ENCODE measurements around the gene ZNF740. TPM values are rescaled to one million over a fixed set of nuclear protein-coding genes. Genes with fewer than 3 reads are reported as not detected.

Gene ZNF740
- total and polyA plus RNA-seq, 10 of the 15 experiments (the other 5 are each of a cell fraction or from before 2014, with no cell fraction given): 1.4 to 33.6 (median 11.3) TPM

DNA sequence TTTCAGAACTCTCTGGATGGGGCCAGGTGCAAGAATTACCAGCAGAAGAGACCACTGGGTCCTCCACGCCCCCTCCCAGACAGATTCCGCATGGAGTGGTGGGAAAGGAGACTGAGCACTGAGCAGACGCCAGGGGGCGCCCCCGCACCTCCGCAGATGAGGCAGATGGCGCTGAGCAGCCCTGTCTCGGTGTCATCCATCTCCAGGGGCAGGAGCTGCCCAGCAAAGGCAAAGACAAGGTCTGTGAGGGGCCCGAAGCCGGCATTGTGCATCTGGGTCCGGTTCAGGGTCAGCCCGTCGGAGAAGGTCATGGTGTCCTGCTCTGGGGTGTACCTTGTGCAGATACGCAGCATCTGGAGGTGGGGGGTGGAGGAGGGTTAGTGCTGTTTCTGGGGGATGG lies 32.8 kb downstream of the ZNF740 start (continued):
- no peak for TF ChIP-seq CUX1 (IDR thresholded peaks at IDR 0.05; ENCODE audit: insufficient replicate concordance, low read depth, low read length)
- TF ChIP-seq RAD21 (IDR thresholded peaks at IDR 0.05; ENCODE audit: insufficient read depth, low read depth, low read length): peak; percentile 96
- no peak for TF ChIP-seq HDAC2 (IDR thresholded peaks at IDR 0.05)
- TF ChIP-seq USF2 (IDR thresholded peaks at IDR 0.05; ENCODE audit: borderline replicate concordance, low read depth, low read length): no peak
- no peak for TF ChIP-seq NFXL1 (IDR thresholded peaks at IDR 0.05; ENCODE audit: borderline replicate concordance)
- TF ChIP-seq STAT1 (conservative IDR thresholded peaks at IDR 0.05): 0 out of 2 replicates have a peak, but pooled peaks have one; percentile 54
- TF ChIP-seq NR2C1 (IDR thresholded peaks at IDR 0.05): no peak
- TF ChIP-seq IKZF1 (conservative IDR thresholded peaks at IDR 0.05): peak; percentile 47
- no peak for TF ChIP-seq SUZ12 (IDR thresholded peaks at IDR 0.05; ENCODE audit: unreplicated experiment)
- 0 out of 2 replicates have a peak, but pooled peaks have one; percentile 32 for TF ChIP-seq ZNF207 (IDR thresholded peaks at IDR 0.05; ENCODE audit: borderline replicate concordance)
- peak; percentile 40 for TF ChIP-seq RELA (IDR thresholded peaks at IDR 0.05; ENCODE audit: borderline replicate concordance, partially characterized antibody)
- TF ChIP-seq IKZF2 (IDR thresholded peaks at IDR 0.05): peak; percentile 21 to 28; a peak in 1 of 4 replicates
- TF ChIP-seq PRDM15 (CRISPR knock-in tag; IDR thresholded peaks at IDR 0.05): no peak
- peak; percentile 97 for TF ChIP-seq HDGF (IDR thresholded peaks at IDR 0.05)
- TF ChIP-seq, protein P1, sequence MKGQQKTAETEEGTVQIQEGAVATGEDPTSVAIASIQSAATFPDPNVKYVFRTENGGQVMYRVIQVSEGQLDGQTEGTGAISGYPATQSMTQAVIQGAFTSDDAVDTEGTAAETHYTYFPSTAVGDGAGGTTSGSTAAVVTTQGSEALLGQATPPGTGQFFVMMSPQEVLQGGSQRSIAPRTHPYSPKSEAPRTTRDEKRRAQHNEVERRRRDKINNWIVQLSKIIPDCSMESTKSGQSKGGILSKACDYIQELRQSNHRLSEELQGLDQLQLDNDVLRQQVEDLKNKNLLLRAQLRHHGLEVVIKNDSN (IDR thresholded peaks at IDR 0.05; ENCODE audit: borderline replicate concordance, extremely low read length, insufficient read depth, low read depth, low read length): no peak
- 0 out of 2 replicates have a peak, but pooled peaks have one; percentile 9 for TF ChIP-seq BCLAF1 (IDR thresholded peaks at IDR 0.05)

Data from GM12878 (cell line).